H9 (cell line): ENCODE data around the gene MAP1LC3C. TPM values are rescaled to one million over a fixed set of nuclear protein-coding genes. Genes with fewer than 3 reads are reported as not detected.

Experiments
- DNase-seq: peaks from one replicate; pipeline ENCODE4 v3.0.0-alpha.2; 2017
- H2AFZ ChIP-seq: one replicate; pipeline ENCODE4 v1.6.1; 2013; ENCODE audit warnings: mild to moderate bottlenecking, low read length, control low read depth, moderate library complexity
- H2AK5ac ChIP-seq: 2 replicates; pipeline ENCODE4 v1.6.1; 2013; ENCODE audit warnings: low read length, control low read depth, mixed read lengths; ENCODE audit not compliant: insufficient read length
- H2BK120ac ChIP-seq: one replicate; pipeline ENCODE4 v1.6.1; 2013; ENCODE audit warnings: low read depth, mild to moderate bottlenecking, low read length, control low read depth, inconsistent platforms; ENCODE audit not compliant: poor library complexity, severe bottlenecking
- H2BK12ac ChIP-seq: 2 replicates; pipeline ENCODE4 v1.6.1; 2013; ENCODE audit warnings: low read length, control low read depth, mixed read lengths, low read depth; ENCODE audit not compliant: insufficient read length
- H2BK15ac ChIP-seq: 2 replicates; pipeline ENCODE4 v1.6.1; 2013; ENCODE audit warnings: low read depth, low read length, control low read depth
- H2BK20ac ChIP-seq: one replicate; pipeline ENCODE4 v1.6.1; 2013; ENCODE audit warnings: low read depth, mild to moderate bottlenecking, low read length, control low read depth, inconsistent platforms; ENCODE audit not compliant: poor library complexity, severe bottlenecking
- H2BK5ac ChIP-seq: 2 replicates; pipeline ENCODE4 v1.6.1; 2013; ENCODE audit warnings: low read length, control low read depth, mixed read lengths; ENCODE audit not compliant: insufficient read length
- H3K14ac ChIP-seq: 2 replicates; pipeline ENCODE4 v1.6.1; 2013; ENCODE audit warnings: low read length, control low read depth; ENCODE audit not compliant: insufficient read depth
- H3K18ac ChIP-seq: 2 replicates; pipeline ENCODE4 v1.6.1; 2013; ENCODE audit warnings: low read depth, mild to moderate bottlenecking, mixed read lengths, low read length, control low read depth; ENCODE audit not compliant: insufficient read length
- H3K23ac ChIP-seq: 2 replicates; pipeline ENCODE4 v1.6.1; 2013; ENCODE audit warnings: low read length, control low read depth, mixed read lengths, low read depth; ENCODE audit not compliant: insufficient read length
- H3K23me2 ChIP-seq: 2 replicates; pipeline ENCODE4 v1.6.1; 2013; ENCODE audit warnings: low read depth, mild to moderate bottlenecking, mixed read lengths, low read length, control low read depth; ENCODE audit not compliant: insufficient read length, poor library complexity, severe bottlenecking
- H3K27ac ChIP-seq: 2 replicates; pipeline ENCODE4 v1.5.1; 2013; ENCODE audit warnings: low read length, control low read depth, mixed read lengths, low read depth; ENCODE audit not compliant: insufficient read length
- H3K27me3 ChIP-seq: 2 replicates; pipeline ENCODE4 v1.6.1; 2013; ENCODE audit warnings: low read length, control low read depth, inconsistent platforms; ENCODE audit not compliant: insufficient read depth
- H3K4ac ChIP-seq: 2 replicates; pipeline ENCODE4 v1.6.1; 2013; ENCODE audit warnings: low read depth, mild to moderate bottlenecking, control low read depth, inconsistent platforms, low read length, moderate library complexity
- H3K4me1 ChIP-seq: 2 replicates; pipeline ENCODE4 v1.6.1; 2013; ENCODE audit warnings: low read length, control low read depth, inconsistent platforms; ENCODE audit not compliant: insufficient read depth
- H3K4me2 ChIP-seq: 2 replicates; pipeline ENCODE4 v1.6.1; 2013; ENCODE audit warnings: low read length, control low read depth, mixed read lengths; ENCODE audit not compliant: insufficient read length, insufficient read depth
- H3K56ac ChIP-seq: 2 replicates; pipeline ENCODE4 v1.6.1; 2013; ENCODE audit warnings: low read depth, mild to moderate bottlenecking, mixed read lengths, low read length, control low read depth; ENCODE audit not compliant: insufficient read length
- H3K79me1 ChIP-seq: 2 replicates; pipeline ENCODE4 v1.6.1; 2013; ENCODE audit warnings: low read depth, mild to moderate bottlenecking, moderate library complexity, low read length, control low read depth, inconsistent platforms; ENCODE audit not compliant: insufficient read depth, poor library complexity, severe bottlenecking
- H3K79me2 ChIP-seq: 2 replicates; pipeline ENCODE4 v1.6.1; 2013; ENCODE audit warnings: low read length, control low read depth, inconsistent platforms; ENCODE audit not compliant: insufficient read depth
- H3K9ac ChIP-seq: 2 replicates; pipeline ENCODE4 v1.6.1; 2013; ENCODE audit warnings: low read length, control low read depth, mixed read lengths; ENCODE audit not compliant: insufficient read length; ENCODE audit errors: extremely low read depth
- H3K9me3 ChIP-seq: one replicate; pipeline ENCODE4 v1.6.1; 2013; ENCODE audit warnings: low read depth, low read length, inconsistent platforms; ENCODE audit not compliant: control insufficient read depth
- H3T11ph ChIP-seq: one replicate; pipeline ENCODE4 v1.6.1; 2013; ENCODE audit warnings: mild to moderate bottlenecking, low read length, control low read depth, inconsistent platforms
- H4K20me1 ChIP-seq: one replicate; pipeline ENCODE4 v1.6.1; 2013; ENCODE audit not compliant: control insufficient read depth, insufficient read length, insufficient read depth
- H4K5ac ChIP-seq: 2 replicates; pipeline ENCODE4 v1.6.1; 2013; ENCODE audit warnings: low read depth, mild to moderate bottlenecking, mixed read lengths, low read length, control low read depth; ENCODE audit not compliant: insufficient read length
- H4K8ac ChIP-seq: replicated peaks from 2 replicates; pipeline ENCODE4 v1.6.1; 2013; ENCODE audit warnings: low read length, control low read depth, mixed read lengths, low read depth; ENCODE audit not compliant: insufficient read length
- H4K91ac ChIP-seq: 2 replicates; pipeline ENCODE4 v1.6.1; 2013; ENCODE audit warnings: low read depth, mild to moderate bottlenecking, moderate library complexity, mixed read lengths, low read length, control low read depth; ENCODE audit not compliant: insufficient read length
- H3K27ac Mint-ChIP-seq, 3 experiments: 2 replicates in 2 of 3; 3 replicates in 1 of 3; pipeline ENCODE4 v1.8.0; 2020 to 2021; ENCODE audit warnings: mixed read lengths in 3 of 3, mild to moderate bottlenecking in 1 of 3, moderate library complexity in 1 of 3
- H3K27me3 Mint-ChIP-seq: 2 replicates; pipeline ENCODE4 v1.8.0; 2021; ENCODE audit warnings: low read depth, mild to moderate bottlenecking, moderate library complexity, mixed read lengths
- H3K36me3 Mint-ChIP-seq, 3 experiments: 2 replicates in 2 of 3; 3 replicates in 1 of 3; pipeline ENCODE4 v1.8.0; 2020 to 2021; ENCODE audit warnings: low read depth in 3 of 3, mixed read lengths in 3 of 3; ENCODE audit not compliant: insufficient read depth in 1 of 3
- H3K4me1 Mint-ChIP-seq, 2 experiments: 2 replicates each; pipeline ENCODE4 v1.8.0; 2020; ENCODE audit warnings: mixed read lengths in 2 of 2
- H3K4me3 Mint-ChIP-seq, 2 experiments: 2 replicates in 1 of 2; 3 replicates in 1 of 2; pipeline ENCODE4 v1.8.0; 2020 to 2021; ENCODE audit warnings: mild to moderate bottlenecking in 2 of 2, mixed read lengths in 2 of 2, moderate library complexity in 1 of 2
- H3K9me3 Mint-ChIP-seq, 2 experiments: 2 replicates in 1 of 2; 3 replicates in 1 of 2; pipeline ENCODE4 v1.8.0; 2020; ENCODE audit warnings: mild to moderate bottlenecking in 2 of 2, mixed read lengths in 2 of 2, moderate library complexity in 1 of 2
- CTCF ChIP-seq: fragments of 200-600 bp; sonication (generic); conservative IDR thresholded peaks from 3 replicates; pipeline ENCODE4 v1.8.0; 2021; ENCODE audit warnings: antibody characterized with exemption, mild to moderate bottlenecking
- WGBS: extraction: QIAGEN DNeasy Blood & Tissue Kit; methylation state at CpG from one replicate; pipeline ENCODE4 v1.1.7; 2013; ENCODE audit warnings: missing lambda C conversion rate, low lambda C conversion rate, mixed read lengths; ENCODE audit not compliant: insufficient read length; ENCODE audit errors: extremely low coverage; 5-methylcytosine and 5-hydroxymethylcytosine counted together
- total RNA-seq: library from RNA; stranded (reverse); gene quantifications from 2 replicates; pipeline ENCODE4 v1.2.1, GENCODE V29; 2021

The MAP1LC3C gene
- total RNA-seq, 1 experiment from 2014 or later = 3.6 TPM

- no CpG with 5 or more reads among the region's 10 CpGs for WGBS
- Histone ChIP-seq H3K23ac (no peak overlapping the region), H3K23me2 (no peaks in the 10 kb centered on the region), H3K4ac (no peak overlapping the region), H4K5ac (no peak overlapping the region), H3T11ph (no peak overlapping the region), H2AFZ (no peak overlapping the region), H3K79me2 (no peaks in the 10 kb centered on the region), H3K9me3 (no peaks in the 10 kb centered on the region), H3K18ac (no peak overlapping the region), H3K27me3 (no peaks in the 10 kb centered on the region), H3K79me1 (no peaks in the 10 kb centered on the region), H3K27ac (no peak overlapping the region), H4K20me1 (no peaks in the 10 kb centered on the region), H2BK15ac (no peak overlapping the region), H3K4me1 (no peaks in the 10 kb centered on the region), H2AK5ac (no peak overlapping the region), H3K4me2 (no peak overlapping the region), H3K56ac (no peak overlapping the region), H3K9ac (no peak overlapping the region), H2BK5ac (no peak overlapping the region), H4K8ac (no peak overlapping the region), H2BK12ac (no peak overlapping the region), H2BK120ac (no peak overlapping the region), H2BK20ac (no peak overlapping the region), H4K91ac (no peak overlapping the region), H3K14ac (no peak overlapping the region)
- no peaks in the 10 kb centered on the region for H3K27me3 Mint-ChIP-seq
- H3K27ac Mint-ChIP-seq = no peak overlapping the region
- peak; percentile 80 for TF ChIP-seq CTCF
- peak; percentile 49 for DNase-seq
- H3K36me3 Mint-ChIP-seq = peaks cover 0 to 4% (median 0%) of the 10 kb centered on the region in 3 experiments; a peak in 2 of 7 replicates
- no peak overlapping the region for H3K4me3 Mint-ChIP-seq
- peaks cover 2 to 14% of the 10 kb centered on the region in 2 experiments for H3K4me1 Mint-ChIP-seq
- H3K9me3 Mint-ChIP-seq = peaks cover 3 to 6% of the 10 kb centered on the region in 2 experiments; a peak in 3 of 5 replicates
These were observed 18.8 kb upstream of the MAP1LC3C start for GRCh38 chr1:242017580-242018233.
